Middle frontal gyrus (tissue), 1 donor: ENCODE measurements around the gene CCL28.

Experiments
- DNase-seq: peaks from one replicate; pipeline ENCODE4 v3.0.0-alpha.2; 2015; ENCODE audit warnings: low spot score; ENCODE audit errors: extremely low spot score

CCL28 gene

GRCh38 chr5:43358301-43358700 lies 53.9 kb downstream of the CCL28 start:
- no peak for DNase-seq

- DNase-seq = no peak
Measured at GRCh38 chr5:43357878-43358281, 54.3 kb downstream of the CCL28 start.

GRCh38 chr5:43357067-43357466 lies 55.1 kb downstream of the CCL28 start:
- no peak for DNase-seq

GRCh38 chr5:43354774-43355173 lies 57.4 kb downstream of the CCL28 start:
- no peak for DNase-seq

GRCh38 chr5:43353668-43354067 lies 58.5 kb downstream of the CCL28 start:
- DNase-seq = no peak

GRCh38 chr5:43352915-43353314 lies 59.3 kb downstream of the CCL28 start:
- no peak for DNase-seq

- DNase-seq = no peak
Measured at GRCh38 chr5:43352131-43352530, 60.1 kb downstream of the CCL28 start.

- no peak for DNase-seq
Measured at GRCh38 chr5:43348861-43349363, 63.3 kb downstream of the CCL28 start.

GRCh38 chr5:43348207-43348606 lies 64.0 kb downstream of the CCL28 start:
- no peak for DNase-seq

- DNase-seq = no peak
Measured at GRCh38 chr5:43338862-43339261, 73.3 kb downstream of the CCL28 start.

GRCh38 chr5:43336159-43336558 lies 76.0 kb downstream of the CCL28 start:
- DNase-seq = no peak

- no peak for DNase-seq
Measured at GRCh38 chr5:43335681-43336080, 76.5 kb downstream of the CCL28 start.

GRCh38 chr5:43332401-43332800 lies 79.8 kb downstream of the CCL28 start:
- no peak for DNase-seq
